ENCODE data around the gene TBC1D5.
"Not testable (repeated sequence)": the region's sequence is repeated elsewhere in the genome, so short reads cannot be mapped to it uniquely, and the experiment has no call there.

The TBC1D5 gene

GRCh38 chr3:17742102-17742879 lies at the start of gene TBC1D5:
Gene TBC1D5, minus strand, starts transcription at chr3:17742631. Its CDS starts 234,061 bp downstream, at chr3:17508570.
- DNase-seq, result peak; percentile 96 to 97

DNA sequence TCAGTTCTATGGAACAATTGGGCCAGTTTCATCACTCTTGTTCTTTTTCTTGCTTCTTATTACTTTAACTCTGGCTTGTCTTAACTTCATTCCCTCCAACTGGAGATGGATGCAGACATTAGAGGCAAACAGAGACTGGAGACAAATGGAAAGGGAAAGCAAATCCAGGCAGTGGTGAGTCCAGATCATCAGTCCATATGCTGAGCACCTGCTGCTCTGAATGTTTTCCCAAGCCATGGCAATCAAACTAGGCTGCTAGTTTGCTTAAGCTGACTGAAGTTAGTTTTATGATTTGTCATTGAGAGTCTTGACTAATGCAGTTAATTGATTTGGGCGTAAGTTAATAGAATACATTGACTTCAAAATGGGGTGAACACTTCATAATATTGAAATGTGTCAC lies 41.0 kb upstream of the TBC1D5 start:
- DNase-seq, result no peak

GRCh38 chr3:17782751-17783150 lies 40.3 kb upstream of the TBC1D5 start:
- DNase-seq, result no peak

- not testable (repeated sequence) for DNase-seq
Observed at GRCh38 chr3:17780369-17780768, 37.9 kb upstream of the TBC1D5 start.

DNA sequence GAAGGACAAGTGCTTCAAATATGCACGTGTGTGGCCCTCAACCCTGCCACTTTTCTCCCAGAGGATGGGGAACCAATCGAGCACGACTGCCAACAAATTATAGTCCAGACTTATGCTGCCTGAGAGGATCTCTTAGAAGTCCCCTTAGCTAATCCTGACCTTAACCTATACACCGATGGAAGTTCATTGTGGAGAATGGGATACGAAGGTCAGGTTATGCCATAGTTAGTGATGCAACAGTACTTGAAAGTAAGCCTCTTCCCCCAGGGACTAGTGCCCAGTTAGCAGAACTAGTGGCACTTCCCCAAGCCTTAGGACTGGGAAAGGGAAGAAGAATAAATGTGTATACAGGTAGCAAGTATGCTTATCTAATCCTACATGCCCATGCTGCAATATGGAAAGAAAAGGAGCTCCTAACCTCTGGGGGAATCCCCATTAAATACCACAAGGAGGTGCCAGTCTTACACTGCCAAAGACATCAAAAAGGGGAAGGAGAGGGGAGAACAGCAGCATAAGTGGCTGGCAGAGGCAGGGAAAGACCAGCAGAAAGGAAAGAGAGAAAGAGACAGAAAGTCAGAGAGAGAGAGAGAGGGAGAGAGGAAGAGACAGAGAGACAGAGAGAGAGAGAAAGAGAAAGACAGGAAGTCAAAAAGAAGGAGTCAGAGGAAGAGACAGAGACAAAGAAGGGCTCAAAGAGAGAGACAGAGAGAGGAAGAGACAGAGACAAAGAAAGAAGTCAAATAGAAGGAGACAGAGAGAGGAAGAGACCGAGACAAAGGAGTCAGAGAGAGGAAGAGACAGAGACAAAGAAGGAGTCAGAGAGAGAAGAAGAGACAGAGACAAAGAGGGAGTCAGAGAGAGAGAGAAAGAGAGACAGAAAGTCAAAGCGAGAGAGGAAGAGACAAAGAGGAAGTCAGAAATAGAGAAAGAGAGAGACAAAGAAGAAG lies 37.1 kb upstream of the TBC1D5 start:
- DNase-seq, result peak; percentile 70 to 77

GRCh38 chr3:17777326-17777725 lies 34.9 kb upstream of the TBC1D5 start:
- not testable (repeated sequence) for DNase-seq

DNA sequence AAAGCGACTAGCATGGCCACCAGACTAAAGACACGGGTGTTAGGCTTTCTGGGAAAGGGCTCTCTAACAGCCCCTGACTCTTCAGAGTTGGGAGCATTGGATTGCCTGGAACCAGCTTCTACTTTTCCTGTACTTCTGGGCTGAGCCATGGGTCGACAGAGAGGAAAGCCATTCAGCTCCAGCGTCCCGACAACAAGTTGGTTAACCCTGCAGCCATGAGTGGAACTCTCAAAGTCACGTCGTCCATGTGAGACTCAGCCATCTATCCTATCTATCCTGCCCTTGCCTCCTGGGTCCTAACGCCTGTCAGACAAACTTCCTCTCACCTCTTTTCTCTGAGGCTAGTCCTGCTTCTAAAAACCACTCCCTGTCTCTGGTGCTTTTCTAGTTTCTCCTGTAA lies 32.6 kb upstream of the TBC1D5 start:
- no peak for DNase-seq

GRCh38 chr3:17774180-17774910 lies 31.9 kb upstream of the TBC1D5 start:
- DNase-seq, result not testable (repeated sequence)

- DNase-seq, result no peak
Observed at GRCh38 chr3:17772556-17772955, 30.1 kb upstream of the TBC1D5 start.

DNA sequence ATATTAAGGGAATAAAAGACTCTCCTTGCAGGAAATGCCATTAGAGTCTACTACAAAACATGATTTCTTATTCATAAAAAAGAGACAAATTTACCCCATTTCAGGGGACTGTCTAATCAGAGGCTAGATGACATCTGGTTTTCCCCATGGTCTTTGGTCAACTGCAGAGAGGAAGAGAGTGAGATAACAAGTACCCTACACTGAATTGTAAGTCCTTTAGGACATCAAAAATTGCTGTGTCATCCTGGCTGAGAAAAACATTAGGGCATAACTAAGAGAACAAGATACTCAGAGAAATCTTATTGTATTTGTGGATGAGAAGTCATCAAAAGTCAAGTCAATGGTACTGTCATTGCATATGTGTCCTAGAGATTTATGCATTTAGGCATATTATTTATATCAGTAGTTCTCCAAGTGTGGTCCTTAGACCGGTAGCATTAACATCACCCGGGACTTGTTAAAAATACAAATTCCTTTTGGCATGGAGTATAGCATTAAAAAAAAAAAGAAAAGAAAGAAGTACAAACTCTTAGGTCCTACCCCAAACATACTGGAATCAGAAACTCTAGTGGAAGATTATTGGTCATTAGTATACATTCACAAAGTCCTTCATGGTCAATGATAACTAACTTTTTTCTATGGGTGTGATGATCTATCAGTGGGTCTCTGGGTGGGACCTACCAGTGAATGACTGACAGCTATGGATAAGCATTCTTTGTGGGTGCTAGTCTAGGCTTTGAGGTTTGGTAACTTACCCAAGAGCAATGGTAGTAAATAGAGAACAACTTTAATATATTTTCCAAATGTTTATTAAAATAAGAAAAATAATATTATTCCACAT lies 29.0 kb upstream of the TBC1D5 start:
- DNase-seq, result no peak

GRCh38 chr3:17770682-17771081 lies 28.3 kb upstream of the TBC1D5 start:
- DNase-seq, result no peak

GRCh38 chr3:17765819-17766472 lies 23.5 kb upstream of the TBC1D5 start:
- no peak for DNase-seq

DNA sequence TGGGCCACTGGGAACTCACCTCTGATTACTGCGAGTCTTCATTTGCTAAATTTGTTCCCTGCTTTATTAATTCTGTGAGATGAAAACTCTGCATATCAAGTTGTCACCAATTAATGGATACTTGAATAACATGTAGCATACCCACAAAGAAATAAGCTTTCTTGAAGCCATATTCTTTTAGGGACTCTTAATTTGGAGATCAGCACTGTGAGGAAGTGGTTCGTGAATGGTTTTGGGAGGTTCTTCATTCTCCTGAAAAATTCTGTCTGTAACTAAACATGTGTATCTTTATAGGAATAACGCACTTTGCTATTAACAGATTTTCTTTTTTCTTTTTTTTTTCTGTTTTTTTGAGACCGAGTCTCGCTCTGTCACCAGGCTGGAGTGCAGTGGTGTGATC lies 19.1 kb upstream of the TBC1D5 start:
- no peak for DNase-seq

- no peak for DNase-seq
Observed at GRCh38 chr3:17759901-17760300, 17.5 kb upstream of the TBC1D5 start.

DNA sequence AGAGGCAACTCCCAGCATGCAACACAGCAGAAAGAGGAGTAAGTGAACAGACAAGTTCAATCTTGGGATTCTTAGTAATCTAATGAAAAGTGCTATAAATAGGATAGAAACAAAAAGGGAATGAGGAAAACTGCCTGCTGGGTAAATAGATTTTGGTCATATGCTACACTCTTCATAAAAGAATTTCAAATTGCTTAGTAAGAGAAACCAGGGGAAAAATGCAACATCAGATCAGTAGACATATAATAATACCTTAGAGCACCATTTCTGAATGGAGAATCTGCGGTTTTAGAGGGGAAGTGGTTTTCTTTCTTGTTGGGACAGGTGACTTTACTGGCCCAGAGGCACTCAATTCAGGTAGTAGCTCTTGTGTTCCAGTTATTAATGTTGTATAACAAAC lies 13.4 kb upstream of the TBC1D5 start:
- DNase-seq, result no peak

GRCh38 chr3:17753632-17753992 lies 11.2 kb upstream of the TBC1D5 start:
- DNase-seq, result no peak

- DNase-seq, result no peak
Observed at GRCh38 chr3:17752876-17753631, 10.6 kb upstream of the TBC1D5 start.

DNA sequence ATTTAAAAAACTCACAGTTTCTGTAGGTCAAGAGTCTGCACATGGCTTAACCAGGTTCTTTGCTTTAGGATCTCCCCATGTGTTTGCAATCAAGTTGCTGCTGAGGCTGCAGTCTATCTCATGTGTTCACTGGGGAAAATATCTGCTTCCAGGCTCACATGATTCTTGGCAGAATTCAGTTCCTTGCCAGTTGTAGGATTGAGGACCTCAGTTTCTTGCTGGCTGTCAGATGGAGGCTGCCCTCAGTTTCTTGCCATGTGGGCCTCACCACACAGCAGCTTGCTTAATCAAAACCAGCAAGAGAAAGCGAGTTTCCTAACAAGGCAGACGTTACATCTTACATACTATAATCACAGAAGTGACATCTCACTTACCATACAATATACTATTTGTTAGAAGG lies 10.0 kb upstream of the TBC1D5 start:
- no peak for DNase-seq

- no peak for DNase-seq
Observed at GRCh38 chr3:17749705-17750293, 7.4 kb upstream of the TBC1D5 start.

DNA sequence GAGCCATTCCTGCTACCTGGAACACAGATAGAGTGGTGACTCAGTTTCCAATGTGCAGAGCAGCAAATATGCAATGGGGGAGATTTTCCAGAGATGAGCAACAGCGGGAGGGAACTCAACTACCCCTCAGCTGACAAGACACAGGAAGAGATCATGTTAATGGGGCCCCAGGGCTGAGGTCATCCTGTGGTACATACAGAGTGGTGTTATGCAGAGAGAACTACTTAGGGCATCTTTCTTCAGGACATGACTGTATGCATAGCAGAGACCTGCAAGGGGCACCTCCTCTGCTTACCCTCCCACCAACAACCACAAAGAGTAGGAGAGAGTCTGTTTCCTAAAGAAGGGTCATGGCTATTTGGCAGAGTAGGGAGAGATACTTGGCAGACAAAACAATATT lies 6.8 kb upstream of the TBC1D5 start:
- peak in 1 of 2 experiments; percentile 32 for DNase-seq

GRCh38 chr3:17747890-17748247 lies 5.4 kb upstream of the TBC1D5 start:
- no peak for DNase-seq

All from Kasumi-1 (cell line).